ENCODE measurements around the gene CTAGE9.

Gene CTAGE9

DNA sequence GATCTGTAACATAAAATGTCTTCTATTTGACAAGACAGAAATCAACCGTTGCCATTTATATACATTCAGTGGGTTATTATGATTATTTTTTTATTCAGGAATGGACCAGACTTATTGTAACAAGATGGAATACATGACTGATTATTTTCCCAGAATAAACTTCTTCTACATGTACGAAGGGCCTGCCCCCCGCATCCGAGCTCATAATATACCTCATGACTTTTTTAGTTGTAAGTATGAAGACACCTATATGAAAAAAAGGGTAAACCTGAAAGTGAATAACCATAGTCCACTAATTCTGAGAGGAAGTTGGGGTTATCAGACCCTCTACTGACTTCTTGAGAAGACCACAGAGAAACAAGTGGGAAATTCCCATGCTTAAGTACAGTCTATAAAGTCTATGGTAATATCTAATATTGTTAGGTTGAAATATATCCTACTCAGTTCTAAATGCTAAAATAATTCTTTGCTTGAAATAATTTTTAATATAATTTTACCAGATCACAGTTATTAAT, 25.5 kb downstream of the CTAGE9 start:
- H3K27me3 ChIP-seq (ENCODE audit: control insufficient read depth, insufficient read depth, low read length) = no peaks in the 10 kb centered on the region
- H3K4me3 ChIP-seq (ENCODE audit: low read length) = no peak overlapping the region
- H3K4me1 ChIP-seq (ENCODE audit: control insufficient read depth, insufficient read depth, low read length) = no peaks in the 10 kb centered on the region
- H3K36me3 ChIP-seq (ENCODE audit: control insufficient read depth, insufficient read depth, low read length) = no peaks in the 10 kb centered on the region
- no peak overlapping the region for H3K9ac ChIP-seq (ENCODE audit: low read length)
- no peaks in the 10 kb centered on the region for H3K9me3 ChIP-seq (ENCODE audit: control insufficient read depth, low read length)

DNA sequence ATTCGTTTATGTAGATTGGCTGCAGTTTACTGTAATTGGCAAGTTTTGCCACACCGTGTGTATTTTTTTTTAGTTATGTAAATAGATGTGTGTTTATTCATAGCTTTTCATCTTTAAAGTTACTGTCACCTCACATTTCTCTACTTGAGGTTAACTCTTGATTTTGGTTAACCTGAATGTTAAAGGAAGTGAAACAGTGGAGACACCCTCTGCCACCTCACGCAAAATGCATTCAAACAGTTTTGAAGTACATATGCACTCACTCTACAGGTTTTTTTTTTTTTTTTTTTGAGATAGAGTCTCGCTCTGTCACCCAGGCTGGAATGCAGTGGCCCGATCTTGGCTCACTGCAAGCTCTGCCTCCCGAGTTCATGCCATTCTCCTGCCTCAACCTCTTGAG, 27.3 kb downstream of the CTAGE9 start:
- Histone ChIP-seq H3K9ac (ENCODE audit: low read length) (no peak overlapping the region), H3K27me3 (ENCODE audit: control insufficient read depth, insufficient read depth, low read length) (no peaks in the 10 kb centered on the region), H3K4me1 (ENCODE audit: control insufficient read depth, insufficient read depth, low read length) (no peaks in the 10 kb centered on the region), H3K9me3 (ENCODE audit: control insufficient read depth, low read length) (no peaks in the 10 kb centered on the region), H3K4me3 (ENCODE audit: low read length) (no peak overlapping the region), H3K36me3 (ENCODE audit: control insufficient read depth, insufficient read depth, low read length) (no peaks in the 10 kb centered on the region)

DNA sequence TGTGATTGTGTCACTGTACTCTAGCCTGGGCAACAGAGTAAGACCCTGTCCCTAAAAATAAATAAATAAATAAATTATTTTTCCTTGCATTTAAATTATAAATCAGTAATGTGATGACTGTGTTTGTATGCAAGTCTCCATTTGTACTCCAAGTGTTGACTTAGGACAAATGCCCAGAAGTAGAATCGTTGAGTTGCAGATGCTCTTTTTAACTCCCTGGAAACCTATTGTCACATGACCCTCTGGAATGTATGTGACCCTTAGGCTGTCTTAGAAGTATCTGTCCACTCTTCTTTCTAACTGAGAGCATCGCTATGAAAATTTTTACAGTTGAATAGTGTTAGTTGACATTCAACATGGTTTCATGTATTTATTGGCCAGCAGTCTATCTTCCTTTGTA, 28.4 kb downstream of the CTAGE9 start:
- Histone ChIP-seq H3K27me3 (ENCODE audit: control insufficient read depth, insufficient read depth, low read length) (no peaks in the 10 kb centered on the region), H3K4me1 (ENCODE audit: control insufficient read depth, insufficient read depth, low read length) (no peaks in the 10 kb centered on the region), H3K9me3 (ENCODE audit: control insufficient read depth, low read length) (no peaks in the 10 kb centered on the region), H3K4me3 (ENCODE audit: low read length) (no peak overlapping the region), H3K9ac (ENCODE audit: low read length) (no peak overlapping the region), H3K36me3 (ENCODE audit: control insufficient read depth, insufficient read depth, low read length) (no peaks in the 10 kb centered on the region)

- no peaks in the 10 kb centered on the region for H3K9me3 ChIP-seq (ENCODE audit: control insufficient read depth, low read length)
- no peaks in the 10 kb centered on the region for H3K27me3 ChIP-seq (ENCODE audit: control insufficient read depth, insufficient read depth, low read length)
- no peak overlapping the region for H3K4me3 ChIP-seq (ENCODE audit: low read length)
- H3K4me1 ChIP-seq (ENCODE audit: control insufficient read depth, insufficient read depth, low read length) = no peaks in the 10 kb centered on the region
- H3K36me3 ChIP-seq (ENCODE audit: control insufficient read depth, insufficient read depth, low read length) = no peaks in the 10 kb centered on the region
- no peak overlapping the region for H3K9ac ChIP-seq (ENCODE audit: low read length)
Observed at GRCh38 chr6:131681585-131681984, 29.2 kb downstream of the CTAGE9 start.

- Histone ChIP-seq H3K4me1 (ENCODE audit: control insufficient read depth, insufficient read depth, low read length) (no peaks in the 10 kb centered on the region), H3K9ac (ENCODE audit: low read length) (no peak overlapping the region), H3K9me3 (ENCODE audit: control insufficient read depth, low read length) (no peaks in the 10 kb centered on the region), H3K4me3 (ENCODE audit: low read length) (no peak overlapping the region), H3K36me3 (ENCODE audit: control insufficient read depth, insufficient read depth, low read length) (no peaks in the 10 kb centered on the region), H3K27me3 (ENCODE audit: control insufficient read depth, insufficient read depth, low read length) (no peaks in the 10 kb centered on the region)
Observed at GRCh38 chr6:131680868-131681267, 29.9 kb downstream of the CTAGE9 start.

DNA sequence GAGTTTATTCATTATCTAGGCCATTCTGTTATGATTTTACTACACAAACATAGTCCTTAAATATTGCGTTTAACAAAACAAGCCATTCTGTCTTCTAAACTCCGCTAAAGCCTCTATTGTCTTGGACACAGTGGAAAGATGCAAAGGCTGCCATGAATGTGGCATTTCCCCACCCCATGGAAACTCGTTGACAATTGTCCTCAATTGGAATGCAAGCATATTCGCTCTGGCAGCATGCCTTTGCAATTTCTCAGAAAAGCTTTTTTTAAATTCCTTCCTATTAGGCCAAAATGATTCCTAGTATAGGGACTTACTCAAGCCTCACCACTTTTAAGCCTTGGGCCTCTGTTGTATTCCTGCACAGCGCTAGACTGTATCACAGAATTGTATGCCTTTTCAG, 32.4 kb downstream of the CTAGE9 start:
- H3K9me3 ChIP-seq (ENCODE audit: control insufficient read depth, low read length) = no peaks in the 10 kb centered on the region
- H3K27me3 ChIP-seq (ENCODE audit: control insufficient read depth, insufficient read depth, low read length) = no peaks in the 10 kb centered on the region
- H3K36me3 ChIP-seq (ENCODE audit: control insufficient read depth, insufficient read depth, low read length) = no peaks in the 10 kb centered on the region
- no peak overlapping the region for H3K4me3 ChIP-seq (ENCODE audit: low read length)
- H3K9ac ChIP-seq (ENCODE audit: low read length) = no peak overlapping the region
- H3K4me1 ChIP-seq (ENCODE audit: control insufficient read depth, insufficient read depth, low read length) = no peaks in the 10 kb centered on the region

GRCh38 chr6:131673184-131673583, 37.6 kb downstream of the CTAGE9 start:
- H3K27me3 ChIP-seq (ENCODE audit: control insufficient read depth, insufficient read depth, low read length) = no peaks in the 10 kb centered on the region
- H3K4me1 ChIP-seq (ENCODE audit: control insufficient read depth, insufficient read depth, low read length) = no peaks in the 10 kb centered on the region
- no peaks in the 10 kb centered on the region for H3K36me3 ChIP-seq (ENCODE audit: control insufficient read depth, insufficient read depth, low read length)
- H3K4me3 ChIP-seq (ENCODE audit: low read length) = no peak overlapping the region
- H3K9ac ChIP-seq (ENCODE audit: low read length) = no peak overlapping the region
- H3K9me3 ChIP-seq (ENCODE audit: control insufficient read depth, low read length) = no peaks in the 10 kb centered on the region

DNA sequence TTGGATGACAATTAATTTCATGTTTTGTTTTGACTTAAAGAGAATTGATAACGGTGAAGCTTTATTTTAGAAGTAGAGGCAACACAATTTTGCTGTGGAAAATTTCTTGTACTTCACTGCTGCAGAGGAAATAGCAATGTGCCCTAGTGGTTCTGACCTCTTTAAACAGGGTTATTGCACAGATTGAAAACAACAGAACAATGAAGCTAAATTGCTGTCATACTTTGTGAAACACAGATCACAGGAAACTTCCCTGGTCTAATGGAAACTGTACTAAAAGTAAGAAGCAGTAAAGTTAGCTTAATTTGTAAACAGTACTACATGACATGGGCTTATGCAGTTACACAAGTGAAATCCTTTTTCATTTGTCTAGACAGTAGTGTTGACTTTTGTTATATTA, 40.9 kb downstream of the CTAGE9 start:
- H3K4me1 ChIP-seq (ENCODE audit: control insufficient read depth, insufficient read depth, low read length) = no peaks in the 10 kb centered on the region

DNA sequence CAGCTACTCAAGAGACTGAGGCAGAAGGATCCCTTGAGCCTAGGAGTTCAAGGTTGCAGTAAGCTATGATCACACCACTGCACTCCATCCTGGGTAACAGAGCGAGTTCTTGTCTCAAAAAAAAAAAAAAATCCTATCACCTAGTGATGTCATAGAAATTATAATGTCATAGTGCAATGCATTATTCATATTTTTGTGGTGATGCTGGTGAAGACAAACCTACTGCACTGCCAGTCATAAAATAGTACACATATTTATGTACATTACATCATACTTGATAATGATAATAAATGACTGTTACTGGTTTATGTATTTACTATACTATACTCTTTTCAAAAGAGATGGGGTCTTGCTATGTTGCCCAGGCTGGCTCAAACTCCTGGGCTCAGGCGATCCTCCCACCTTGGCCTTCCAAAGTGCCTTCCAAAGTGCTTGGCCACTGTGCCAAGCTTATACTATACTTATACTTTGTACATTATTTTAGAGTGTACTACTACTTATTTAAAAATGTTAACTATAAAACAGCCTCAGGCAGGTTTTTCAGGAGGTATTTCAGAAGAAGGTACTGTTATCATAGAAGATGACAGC, 47.1 kb downstream of the CTAGE9 start:
- Histone ChIP-seq H3K9ac (ENCODE audit: low read length) (no peak overlapping the region), H3K4me1 (ENCODE audit: control insufficient read depth, insufficient read depth, low read length) (no peaks in the 10 kb centered on the region)

More for the DNA sequence above, 40.9 kb downstream of the CTAGE9 start:
- Histone ChIP-seq H3K9ac (ENCODE audit: low read length) (no peak overlapping the region), H3K27me3 (ENCODE audit: control insufficient read depth, insufficient read depth, low read length) (no peaks in the 10 kb centered on the region), H3K4me3 (ENCODE audit: low read length) (no peak overlapping the region), H3K36me3 (ENCODE audit: control insufficient read depth, insufficient read depth, low read length) (no peaks in the 10 kb centered on the region), H3K9me3 (ENCODE audit: control insufficient read depth, low read length) (no peaks in the 10 kb centered on the region)

DNA sequence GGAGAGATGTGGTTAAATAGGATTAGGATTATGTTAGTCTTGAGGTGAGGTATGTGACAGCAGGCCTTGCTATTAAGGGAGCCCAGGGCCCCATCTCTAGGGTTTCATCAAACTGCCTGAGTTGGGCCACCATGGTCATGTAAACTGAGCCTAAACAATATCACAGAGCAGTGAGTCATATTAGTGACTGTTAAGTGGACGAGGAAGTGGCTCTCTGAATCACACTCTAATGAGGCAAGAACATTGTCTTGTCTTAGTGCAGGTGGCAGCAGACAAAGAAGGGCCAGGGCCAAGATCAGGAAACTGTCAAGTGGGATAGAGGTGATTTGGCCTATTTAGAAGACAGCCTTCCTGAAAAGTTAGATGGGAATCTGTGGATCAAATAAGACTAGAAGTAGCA, 50.6 kb downstream of the CTAGE9 start:
- no peaks in the 10 kb centered on the region for H3K4me1 ChIP-seq (ENCODE audit: control insufficient read depth, insufficient read depth, low read length)
- no peak overlapping the region for H3K9ac ChIP-seq (ENCODE audit: low read length)
- H3K27me3 ChIP-seq (ENCODE audit: control insufficient read depth, insufficient read depth, low read length) = no peaks in the 10 kb centered on the region
- no peak overlapping the region for H3K4me3 ChIP-seq (ENCODE audit: low read length)
- H3K9me3 ChIP-seq (ENCODE audit: control insufficient read depth, low read length) = no peaks in the 10 kb centered on the region
- H3K36me3 ChIP-seq (ENCODE audit: control insufficient read depth, insufficient read depth, low read length) = no peaks in the 10 kb centered on the region

More for the DNA sequence above, 47.1 kb downstream of the CTAGE9 start:
- Histone ChIP-seq H3K9me3 (ENCODE audit: control insufficient read depth, low read length) (no peaks in the 10 kb centered on the region), H3K36me3 (ENCODE audit: control insufficient read depth, insufficient read depth, low read length) (no peaks in the 10 kb centered on the region), H3K27me3 (ENCODE audit: control insufficient read depth, insufficient read depth, low read length) (no peaks in the 10 kb centered on the region), H3K4me3 (ENCODE audit: low read length) (no peak overlapping the region)

Measured in mucosa of stomach (tissue), 1 donor.